Choroid plexus epithelial cell (primary cell): ENCODE measurements around the gene NOTCH2.
"Not testable (repeated sequence)": the region's sequence is repeated elsewhere in the genome, so short reads cannot be mapped to it uniquely, and the experiment has no call there.

ENCODE experiments used
- DNase-seq: peaks from one replicate; pipeline ENCODE4 v3.0.0-alpha.2; 2010; ENCODE audit warnings: low read depth
- H3K4me3 ChIP-seq: 2 replicates; pipeline ENCODE4 v1.5.1; 2011; ENCODE audit warnings: low read depth, mild to moderate bottlenecking, control low read depth, low read length, moderate library complexity
- TF ChIP-seq, protein P1 (sequence below): conservative IDR thresholded peaks from 2 replicates; pipeline ENCODE4 v1.5.1; 2011; ENCODE audit warnings: low read depth, mild to moderate bottlenecking, control low read depth, inconsistent platforms, low read length, moderate library complexity

The NOTCH2 gene

DNA sequence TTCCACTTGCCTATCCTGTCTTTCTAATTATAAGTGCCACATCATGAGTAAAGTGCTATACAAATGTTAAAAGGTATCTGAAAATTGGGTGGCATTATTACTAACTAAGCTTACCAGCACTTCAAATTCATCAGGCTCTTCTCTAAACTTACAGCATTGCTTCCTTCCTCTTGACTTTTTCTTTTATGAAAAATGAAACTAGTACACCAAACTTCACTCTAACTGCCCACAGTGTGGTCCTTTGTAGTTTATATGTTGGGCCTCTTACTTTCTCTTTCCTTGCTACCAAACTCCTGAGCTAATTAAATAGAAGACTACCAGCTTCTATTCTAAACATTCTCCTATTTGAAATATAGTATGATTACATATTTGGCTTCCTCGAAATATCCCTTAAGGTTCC is 81.8 kb downstream of the NOTCH2 start:
- H3K4me3 ChIP-seq = no peak overlapping the region
- peak; percentile 24 for DNase-seq
- TF ChIP-seq, protein P1, sequence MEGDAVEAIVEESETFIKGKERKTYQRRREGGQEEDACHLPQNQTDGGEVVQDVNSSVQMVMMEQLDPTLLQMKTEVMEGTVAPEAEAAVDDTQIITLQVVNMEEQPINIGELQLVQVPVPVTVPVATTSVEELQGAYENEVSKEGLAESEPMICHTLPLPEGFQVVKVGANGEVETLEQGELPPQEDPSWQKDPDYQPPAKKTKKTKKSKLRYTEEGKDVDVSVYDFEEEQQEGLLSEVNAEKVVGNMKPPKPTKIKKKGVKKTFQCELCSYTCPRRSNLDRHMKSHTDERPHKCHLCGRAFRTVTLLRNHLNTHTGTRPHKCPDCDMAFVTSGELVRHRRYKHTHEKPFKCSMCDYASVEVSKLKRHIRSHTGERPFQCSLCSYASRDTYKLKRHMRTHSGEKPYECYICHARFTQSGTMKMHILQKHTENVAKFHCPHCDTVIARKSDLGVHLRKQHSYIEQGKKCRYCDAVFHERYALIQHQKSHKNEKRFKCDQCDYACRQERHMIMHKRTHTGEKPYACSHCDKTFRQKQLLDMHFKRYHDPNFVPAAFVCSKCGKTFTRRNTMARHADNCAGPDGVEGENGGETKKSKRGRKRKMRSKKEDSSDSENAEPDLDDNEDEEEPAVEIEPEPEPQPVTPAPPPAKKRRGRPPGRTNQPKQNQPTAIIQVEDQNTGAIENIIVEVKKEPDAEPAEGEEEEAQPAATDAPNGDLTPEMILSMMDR = no peak

DNA sequence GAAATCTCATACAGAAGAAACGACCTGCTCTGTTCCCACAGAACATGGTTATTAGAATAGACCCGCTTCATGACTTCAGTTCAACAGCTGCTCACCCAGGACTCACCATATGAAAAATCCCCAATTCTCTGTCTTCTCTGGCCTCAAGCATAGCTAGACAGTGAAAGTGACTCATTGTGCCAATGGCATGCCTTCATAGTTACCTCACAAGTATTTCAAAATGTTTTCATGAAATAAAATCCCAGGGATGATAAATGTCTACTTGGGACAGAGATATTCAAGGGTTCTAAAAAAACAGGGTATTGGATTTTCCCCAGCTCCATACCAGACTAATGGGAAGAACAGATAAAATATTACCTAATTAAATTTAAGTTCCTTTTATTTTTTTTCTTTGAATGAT is 82.3 kb downstream of the NOTCH2 start:
- no peak overlapping the region for H3K4me3 ChIP-seq
- TF ChIP-seq, protein P1 = no peak
- peak; percentile 95 for DNase-seq

DNA sequence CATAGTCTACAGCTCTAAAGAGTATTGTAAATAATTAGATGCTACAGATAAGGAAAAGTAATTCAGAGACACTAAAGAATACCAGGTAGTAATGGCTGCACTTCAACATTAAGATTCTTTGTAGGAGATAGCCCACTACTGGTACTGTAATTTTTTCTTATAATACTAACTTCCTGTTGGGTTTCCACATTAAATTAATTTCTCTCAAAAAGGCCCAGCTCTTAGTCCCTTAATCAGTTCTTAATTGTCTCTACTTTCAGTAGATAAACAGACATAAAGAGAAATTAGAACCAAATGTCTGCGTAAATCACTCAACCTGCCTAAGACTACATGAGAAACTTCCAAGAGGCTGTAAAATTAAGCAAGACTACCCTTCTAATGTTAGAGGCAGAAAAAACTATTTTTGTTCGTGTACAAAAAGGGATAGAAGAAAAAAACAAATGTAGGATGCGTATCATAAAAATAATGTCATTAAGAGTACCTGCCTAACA is 83.4 kb downstream of the NOTCH2 start:
- no peak for DNase-seq
- H3K4me3 ChIP-seq = no peak overlapping the region
- TF ChIP-seq, protein P1 = no peak

DNA sequence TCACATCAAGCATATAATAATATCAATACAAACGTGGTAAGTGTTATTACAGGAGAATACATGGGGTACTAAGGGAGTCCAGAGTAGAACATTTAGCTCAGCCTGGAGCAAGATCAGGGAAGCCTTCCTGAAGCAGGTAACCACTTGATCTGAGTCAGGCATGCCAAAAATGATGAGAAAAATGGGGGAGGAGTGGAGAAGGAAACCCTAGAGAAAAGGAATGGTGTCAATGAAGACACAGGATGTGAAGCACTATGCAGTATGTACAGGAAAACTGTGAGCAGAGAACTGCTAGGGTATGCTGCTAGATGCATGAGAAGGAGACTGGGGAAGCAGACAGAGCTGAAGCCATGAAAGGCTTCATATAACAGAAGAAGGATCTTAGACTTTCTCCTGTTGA is 84.7 kb downstream of the NOTCH2 start:
- no peak overlapping the region for H3K4me3 ChIP-seq
- DNase-seq = peak; percentile 26
- TF ChIP-seq, protein P1 = no peak

DNA sequence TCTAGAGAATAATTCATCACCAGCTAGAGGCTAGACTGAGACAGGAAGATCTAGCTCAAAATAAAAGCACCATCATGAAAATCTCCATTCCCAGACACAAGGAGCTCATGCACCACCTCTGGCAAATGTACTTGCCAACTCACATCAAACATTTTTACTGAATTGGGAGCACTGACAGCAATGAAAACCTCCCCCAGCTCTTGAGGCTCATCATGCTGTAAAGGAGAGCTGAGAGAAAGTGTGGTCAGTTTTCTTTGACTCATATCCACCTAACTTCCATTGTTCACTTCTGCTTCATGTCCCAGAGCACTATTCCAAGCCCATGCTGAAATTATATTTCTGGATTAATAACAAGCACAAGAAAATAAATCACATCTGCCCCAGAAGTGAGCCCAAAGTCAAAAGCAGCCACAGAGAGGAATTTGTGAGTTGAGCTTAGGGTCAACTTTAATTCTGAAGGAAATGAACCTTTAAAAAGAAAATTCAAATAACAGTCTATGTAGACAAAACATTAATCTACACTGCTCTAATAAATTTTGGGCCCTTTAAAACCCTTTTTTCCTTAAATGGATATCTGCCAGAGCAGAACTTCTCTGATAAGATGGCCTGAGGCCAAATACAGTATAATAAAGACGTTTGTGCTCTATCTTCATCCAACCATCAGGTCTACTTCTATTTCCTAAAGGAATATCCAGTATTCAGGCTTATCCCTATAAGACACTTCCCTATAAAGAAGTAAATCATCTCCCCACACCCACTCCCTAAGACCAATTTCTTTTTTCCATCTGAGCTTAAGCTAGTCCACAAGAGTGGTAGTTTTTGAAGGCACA is 87.3 kb downstream of the NOTCH2 start:
- H3K4me3 ChIP-seq = no peak overlapping the region
- peak; percentile 47 for DNase-seq
- TF ChIP-seq, protein P1 = no peak

DNA sequence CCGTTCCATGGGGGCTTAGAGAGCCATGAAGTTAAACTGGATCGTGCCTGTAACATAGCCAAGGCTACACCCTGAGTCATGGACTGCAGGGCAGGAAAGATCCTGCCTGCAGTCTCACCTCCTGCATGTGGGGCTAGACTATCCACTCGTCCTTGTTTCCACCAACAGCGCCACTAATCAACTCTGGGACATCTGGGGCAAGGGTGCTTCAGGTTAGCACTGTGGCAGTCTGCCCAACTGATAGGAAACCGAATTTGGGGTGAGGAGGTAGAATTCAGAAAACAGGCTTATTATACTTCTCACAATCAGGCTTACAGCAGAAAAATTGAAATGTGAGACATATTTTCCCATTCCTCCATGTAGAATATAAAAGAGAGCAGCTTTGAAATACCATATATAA is 88.0 kb downstream of the NOTCH2 start:
- TF ChIP-seq, protein P1 = no peak
- no peak overlapping the region for H3K4me3 ChIP-seq
- DNase-seq = no peak

DNA sequence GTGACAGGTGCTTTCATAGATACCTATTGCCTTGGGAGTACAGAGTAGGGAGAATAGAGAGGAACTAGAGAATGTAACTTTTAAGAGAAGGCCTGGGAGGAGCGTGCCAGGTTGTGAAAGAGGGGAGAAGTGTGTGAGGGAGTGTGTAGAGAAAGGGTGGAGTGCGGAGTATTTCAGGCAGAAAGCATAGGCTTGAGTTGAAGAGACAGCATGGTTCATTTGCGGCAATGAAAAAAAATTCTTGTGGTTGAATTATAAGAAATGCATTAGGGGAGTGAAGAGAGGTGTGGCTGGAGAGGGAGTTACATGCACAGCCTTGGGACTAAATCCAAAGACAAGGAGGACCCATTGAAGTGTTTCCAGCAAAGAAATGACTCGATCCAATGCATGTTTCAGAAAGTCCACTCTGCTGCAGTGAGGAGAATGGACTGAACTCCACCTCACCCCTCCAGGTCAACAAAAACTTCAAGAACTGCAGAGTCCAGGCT is 91.4 kb downstream of the NOTCH2 start:
- no peak for DNase-seq
- H3K4me3 ChIP-seq = no peak overlapping the region
- TF ChIP-seq, protein P1 = no peak

DNA sequence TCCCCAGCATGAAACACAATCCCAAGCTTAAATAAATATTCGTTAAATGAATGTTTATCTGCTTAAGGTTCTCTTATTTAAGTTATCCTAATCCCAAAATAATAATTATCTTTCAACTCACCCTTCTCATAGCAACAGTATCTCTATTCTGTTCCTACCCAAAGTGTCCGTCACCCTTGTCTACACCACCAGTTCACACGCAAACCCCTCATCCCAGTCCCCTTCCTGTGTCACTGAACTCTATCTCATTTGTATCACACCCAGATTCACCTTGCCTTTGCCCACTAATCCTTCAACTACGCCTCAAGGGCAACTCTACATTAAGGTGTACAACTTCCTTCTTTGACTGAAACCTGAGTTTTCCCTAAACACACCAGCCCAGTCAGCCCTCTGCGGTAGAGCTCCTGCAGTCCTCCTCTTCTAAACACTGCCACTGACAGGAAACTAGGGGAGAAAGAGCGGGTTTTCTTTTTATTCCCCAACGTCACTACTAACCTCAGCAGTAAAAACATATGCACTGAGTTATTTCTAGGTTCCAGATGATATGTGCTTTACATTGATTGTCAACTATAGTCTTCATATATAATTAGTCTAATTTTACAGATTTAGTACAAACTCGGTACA is 92.2 kb downstream of the NOTCH2 start:
- not testable (repeated sequence) for DNase-seq, H3K4me3 ChIP-seq

DNA sequence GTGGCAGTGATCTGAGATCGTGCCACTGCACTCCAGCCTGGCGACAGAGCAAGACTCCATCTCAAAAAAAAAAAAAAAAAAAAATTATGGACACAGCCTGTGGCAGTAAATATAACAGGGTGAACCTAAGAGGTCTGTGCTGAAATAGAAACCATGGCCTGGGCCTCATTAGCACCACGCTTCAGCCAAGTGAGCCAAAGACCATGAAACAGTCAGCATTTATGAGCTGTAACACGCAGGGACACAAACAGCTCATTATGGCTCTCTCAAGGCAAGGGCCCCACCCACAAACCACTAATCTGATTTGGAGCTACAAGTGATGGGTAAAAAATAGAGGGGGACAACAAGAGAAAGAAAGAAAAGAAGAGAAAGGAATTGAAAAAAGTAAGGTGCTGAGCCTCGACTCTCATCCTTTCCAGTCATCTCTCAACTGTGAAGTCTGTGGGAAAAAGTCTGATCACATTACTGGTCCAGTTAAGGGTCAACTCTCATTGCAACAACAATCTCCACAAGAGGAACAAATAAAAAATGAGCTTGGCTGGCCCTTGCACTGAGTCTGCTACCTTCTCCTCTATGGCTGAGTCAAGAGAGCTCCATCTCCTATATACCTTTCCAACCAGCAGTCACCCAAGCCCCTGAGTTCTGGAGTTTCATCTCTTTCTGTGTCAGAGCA is 93.7 kb downstream of the NOTCH2 start:
- not testable (repeated sequence) for DNase-seq, H3K4me3 ChIP-seq
